GM12878 (cell line): ENCODE results near the gene KCNN1. TPM values are rescaled to one million over a fixed set of nuclear protein-coding genes. Genes with fewer than 3 reads are reported as not detected.

Experiments used
- ATAC-seq: fragments of 200-7000 bp; cut with Tn5 transposase; 3 replicates; pipeline ENCODE4 v1.9.1; 2020; ENCODE audit warnings: mild to moderate bottlenecking, moderate library complexity
- BruUV-seq: library from RNA; stranded (reverse); fragments of 400-500 nt; replicated peaks from 2 replicates; lab custom pipeline; 2021; lab: Mats Ljungman, UMichigan
- CTCF ChIA-PET: fragments of 300-600 bp; sonication (Branson Sonifier 250); formaldehyde crosslinking; extraction: SDS; loops from one replicate; lab custom pipeline; 2021; ENCODE audit warnings: inconsistent platforms; lab: Yijun Ruan, JAX
- POLR2A ChIA-PET: fragments of 350-600 bp; formaldehyde crosslinking; extraction: SDS; loops from one replicate; lab custom pipeline; 2021; ENCODE audit warnings: inconsistent platforms; lab: Charles Lee
- RAD21 ChIA-PET: fragments of 300-600 bp; sonication (Branson Sonifier 250); formaldehyde crosslinking; loops from one replicate; lab custom pipeline; 2023; ENCODE audit warnings: antibody characterized with exemption; ENCODE audit not compliant: unreplicated experiment; lab: Charles Lee
- SMC1A ChIA-PET: fragments of 300-600 bp; sonication (Branson Sonifier 250); formaldehyde crosslinking; loops from one replicate; lab custom pipeline; 2023; ENCODE audit not compliant: unreplicated experiment, uncharacterized antibody; lab: Charles Lee
- DNase-seq: peaks from one replicate; pipeline ENCODE4 v3.0.0-alpha.2; 2011; ENCODE audit warnings: low read depth, low spot score
- FAIRE-seq: peaks from 3 replicates; lab custom pipeline; 2011; peaks lifted over from hg19 to GRCh38; lab: Jason Lieb, UNC
- H2AFZ ChIP-seq: 2 replicates; pipeline ENCODE4 v1.6.0; 2011; ENCODE audit warnings: low read depth, low read length, control low read depth; ENCODE audit not compliant: control insufficient read depth
- H3K27ac ChIP-seq: 2 replicates; pipeline ENCODE4 v1.5.1; 2011; ENCODE audit warnings: control low read depth; ENCODE audit not compliant: control insufficient read depth, insufficient read depth
- H3K27me3 ChIP-seq, 2 experiments: replicated peaks in 1 of 2; 2 replicates each; pipeline versions ENCODE4 v1.6.0 to v1.6.1; 2011; ENCODE audit warnings: low read length in 1 of 2; ENCODE audit not compliant: control insufficient read depth in 2 of 2, insufficient read depth in 2 of 2
- H3K36me3 ChIP-seq, 2 experiments: 2 replicates each; pipeline ENCODE4 v1.5.1; 2011; ENCODE audit warnings: low read length in 1 of 2; ENCODE audit not compliant: control insufficient read depth in 2 of 2, insufficient read depth in 2 of 2
- H3K4me1 ChIP-seq: 2 replicates; pipeline ENCODE4 v1.6.1; 2011; ENCODE audit warnings: mild to moderate bottlenecking, low read length, moderate library complexity, mixed read lengths; ENCODE audit not compliant: control insufficient read depth, insufficient read depth
- H3K4me2 ChIP-seq: 2 replicates; pipeline ENCODE4 v1.6.0; 2011; ENCODE audit warnings: control low read depth; ENCODE audit not compliant: control insufficient read depth, insufficient read depth
- H3K4me3 ChIP-seq: fragments of 200-600 bp; sonication (generic); 2 replicates; pipeline ENCODE4 v1.5.1; 2016
- H3K79me2 ChIP-seq: 2 replicates; pipeline ENCODE4 v1.6.0; 2011; ENCODE audit warnings: low read length; ENCODE audit not compliant: control insufficient read depth, insufficient read depth
- H3K9ac ChIP-seq: 2 replicates; pipeline ENCODE4 v1.8.0; 2011; ENCODE audit warnings: low read length, control low read depth, mixed read lengths; ENCODE audit not compliant: control insufficient read depth, insufficient read depth
- H3K9me3 ChIP-seq: replicated peaks from 3 replicates; pipeline ENCODE4 v1.5.1; 2011; ENCODE audit warnings: mild to moderate bottlenecking, low read length; ENCODE audit not compliant: control insufficient read depth, insufficient read depth
- H4K20me1 ChIP-seq: 2 replicates; pipeline ENCODE4 v1.6.0; 2011; ENCODE audit not compliant: control insufficient read depth, insufficient read depth
- ATF2 ChIP-seq: IDR thresholded peaks from 2 replicates; pipeline ENCODE4 v1.6.1; 2012; ENCODE audit warnings: low read length, inconsistent platforms
- CHD4 ChIP-seq: fragments of 200-600 bp; sonication (generic); IDR thresholded peaks from 2 replicates; pipeline ENCODE4 v1.6.1; 2016; ENCODE audit warnings: mild to moderate bottlenecking
- CREB1 ChIP-seq: IDR thresholded peaks from 2 replicates; pipeline ENCODE4 v1.6.1; 2012; ENCODE audit warnings: low read depth, mild to moderate bottlenecking, inconsistent platforms
- DPF2 ChIP-seq: fragments of 450-650 bp; IDR thresholded peaks from 2 replicates; pipeline ENCODE4 v1.6.1; 2017; ENCODE audit warnings: mild to moderate bottlenecking
- MEF2B ChIP-seq: fragments of 450-650 bp; IDR thresholded peaks from 2 replicates; pipeline ENCODE4 v1.6.1; 2018; ENCODE audit warnings: mild to moderate bottlenecking, moderate library complexity; ENCODE audit not compliant: partially characterized antibody, poor library complexity, severe bottlenecking
- NR2F1 ChIP-seq: fragments of 450-650 bp; conservative IDR thresholded peaks from 2 replicates; pipeline ENCODE4 v1.6.1; 2017; ENCODE audit warnings: mild to moderate bottlenecking
- RB1 ChIP-seq: fragments of 450-650 bp; formaldehyde crosslinking; IDR thresholded peaks from 2 replicates; pipeline ENCODE4 v1.6.1; 2017; ENCODE audit warnings: mild to moderate bottlenecking, borderline replicate concordance
- RBBP5 ChIP-seq: fragments of 200-600 bp; sonication (generic); conservative IDR thresholded peaks from 2 replicates; pipeline ENCODE4 v1.6.1; 2016
- SIX5 ChIP-seq: IDR thresholded peaks from 2 replicates; pipeline ENCODE4 v1.6.1; 2011; ENCODE audit warnings: mild to moderate bottlenecking, low read depth, low read length, moderate library complexity; ENCODE audit not compliant: severe bottlenecking
- WRNIP1 ChIP-seq: IDR thresholded peaks from 2 replicates; pipeline ENCODE4 v1.6.1; 2011; ENCODE audit warnings: low read depth, low read length, improper control_type of control experiment, borderline replicate concordance
- ZBTB11 ChIP-seq: fragments of 450-650 bp; formaldehyde crosslinking; IDR thresholded peaks from 2 replicates; pipeline ENCODE4 v1.5.0; 2022; ENCODE audit warnings: mild to moderate bottlenecking, missing genetic modification characterization
- WGBS: methylation state at CpG from one replicate; pipeline ENCODE4 v1.1.6; 2016; ENCODE audit warnings: low lambda C conversion rate; ENCODE audit not compliant: insufficient replicate concordance, insufficient coverage; ENCODE audit errors: missing lambda C conversion rate; 5-methylcytosine and 5-hydroxymethylcytosine counted together
- in situ Hi-C: fragments of 300-500 bp; cut with MboI; formaldehyde crosslinking; loops from 9 replicates; pipeline ENCODE4 v1.14.3; 2018; ENCODE audit warnings: mixed read lengths
- intact Hi-C: fragments of 100-400 bp; cut with micrococcal nuclease; formaldehyde crosslinking; loops from one replicate; pipeline ENCODE4 v1.14.2; 2022; ENCODE audit not compliant: unreplicated experiment
- polyA plus RNA-seq, 11 experiments: library from polyadenylated mRNA; depleted of rRNA in 4 of 11; unstranded in 6 of 11; stranded (reverse) in 5 of 11; fragments of >200 nt; fragmentation: Nextera tagmentation in 4 of 11; fragmentation: Illumina TruSeq in 1 of 11; extraction: Ambion mirVana in 4 of 11; extraction: Trizol in 1 of 11; gene quantifications; 1 replicate in 1 of 11; 2 replicates in 10 of 11; pipeline versions ENCODE4 v1.2.1 to v1.2.3, GENCODE V29; 2011 to 2016; ENCODE audit warnings: inconsistent platforms in 2 of 11, missing spikeins in 2 of 11, low read depth in 1 of 11
- total RNA-seq, 4 experiments: library from RNA; depleted of rRNA in 3 of 4; stranded (reverse); fragments of >200 nt in 3 of 4; fragmentation: Illumina TruSeq in 1 of 4; extraction: Trizol in 1 of 4; gene quantifications; 2 replicates each; pipeline versions ENCODE4 v1.2.1 to v1.2.3, GENCODE V29; 2013 to 2021
- TF ChIP-seq, protein P1 (sequence below): fragments of 450-650 bp; IDR thresholded peaks from 2 replicates; pipeline ENCODE4 v1.6.1; 2017; ENCODE audit warnings: low read depth, mild to moderate bottlenecking, moderate library complexity

KCNN1 gene
- total and polyA plus RNA-seq, 10 of the 15 experiments (the other 5 are each of a cell fraction or from before 2014, with no cell fraction given): 0.02 to 0.95 (median 0.16) TPM; not detected in 1

DNA sequence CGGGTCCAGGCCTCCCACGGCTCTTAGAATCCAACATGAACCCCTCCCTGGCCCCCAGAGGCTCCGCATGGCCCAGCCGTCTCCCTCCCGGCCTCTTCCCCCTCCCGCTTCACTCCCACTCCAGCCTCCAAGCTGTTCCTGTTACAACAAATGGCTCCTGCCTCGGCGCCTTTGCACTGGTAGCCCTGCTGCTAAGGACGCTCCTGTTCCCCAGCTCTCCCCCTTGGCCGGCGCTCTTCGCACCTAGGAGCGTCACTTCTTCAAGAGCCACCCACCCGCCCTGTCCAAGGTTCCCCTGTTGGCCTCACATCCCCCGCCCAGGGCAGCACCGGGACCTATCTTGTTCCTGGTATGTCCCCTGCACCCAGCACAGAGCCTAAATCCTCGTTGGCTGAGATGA is 24.7 kb upstream of the KCNN1 start:
- no peak for FAIRE-seq
- RAD21 ChIA-PET: interaction anchor here (0.8 kb wide), 1 partner anchor 83 kb away, joined by 3 read pairs; the partner anchor contains the start of gene RPL18A
- no peak for ATAC-seq
- no peaks in the 10 kb centered on the region for H4K20me1 ChIP-seq
- intact Hi-C loops: no loop called here
- no peak overlapping the region for H3K4me2 ChIP-seq
- no peak overlapping the region for H3K4me3 ChIP-seq
- in situ Hi-C loops: loop anchor here (10.0 kb wide), 1 partner anchor 53 kb away; no protein-coding TSS in a partner anchor
- POLR2A ChIA-PET: no interaction called here
- H3K9ac ChIP-seq: no peak overlapping the region
- CTCF ChIA-PET: no interaction called here
- H3K4me1 ChIP-seq: peaks cover 4% of the 10 kb centered on the region
- H3K9me3 ChIP-seq: no peaks in the 10 kb centered on the region
- no TSS peak for BruUV-seq
- no peaks in the 10 kb centered on the region for H3K27me3 ChIP-seq
- SMC1A ChIA-PET: no interaction called here
- no peak for DNase-seq
- WGBS: 92% methylated on average over 17 of the region's 17 CpGs
- no peak overlapping the region for H3K27ac ChIP-seq
- H3K79me2 ChIP-seq: no peaks in the 10 kb centered on the region
- no peaks in the 10 kb centered on the region; a peak in 3 of 4 replicates for H3K36me3 ChIP-seq
- no peak overlapping the region for H2AFZ ChIP-seq
- TF ChIP-seq RBBP5: no peak
- TF ChIP-seq ZBTB11 (CRISPR knock-in tag): no peak
- TF ChIP-seq MEF2B: no peak
- no peak for TF ChIP-seq ATF2
- TF ChIP-seq NR2F1: no peak
- TF ChIP-seq, protein P1, sequence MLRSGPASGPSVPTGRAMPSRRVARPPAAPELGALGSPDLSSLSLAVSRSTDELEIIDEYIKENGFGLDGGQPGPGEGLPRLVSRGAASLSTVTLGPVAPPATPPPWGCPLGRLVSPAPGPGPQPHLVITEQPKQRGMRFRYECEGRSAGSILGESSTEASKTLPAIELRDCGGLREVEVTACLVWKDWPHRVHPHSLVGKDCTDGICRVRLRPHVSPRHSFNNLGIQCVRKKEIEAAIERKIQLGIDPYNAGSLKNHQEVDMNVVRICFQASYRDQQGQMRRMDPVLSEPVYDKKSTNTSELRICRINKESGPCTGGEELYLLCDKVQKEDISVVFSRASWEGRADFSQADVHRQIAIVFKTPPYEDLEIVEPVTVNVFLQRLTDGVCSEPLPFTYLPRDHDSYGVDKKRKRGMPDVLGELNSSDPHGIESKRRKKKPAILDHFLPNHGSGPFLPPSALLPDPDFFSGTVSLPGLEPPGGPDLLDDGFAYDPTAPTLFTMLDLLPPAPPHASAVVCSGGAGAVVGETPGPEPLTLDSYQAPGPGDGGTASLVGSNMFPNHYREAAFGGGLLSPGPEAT: no peak
- no peak for TF ChIP-seq CREB1
- no peak for TF ChIP-seq RB1
- no peak for TF ChIP-seq WRNIP1
- no peak for TF ChIP-seq SIX5
- TF ChIP-seq CHD4: no peak
- no peak for TF ChIP-seq DPF2
